HG02678 (cell line): Measurements from ENCODE around the gene PDLIM5.
"Not testable (repeated sequence)": the region's sequence is repeated elsewhere in the genome, so short reads cannot be mapped to it uniquely, and the experiment has no call there.

Experiments used
- ATAC-seq: cut with Tn5 transposase; IDR thresholded peaks from one replicate; pipeline ENCODE4 v1.9.1; 2021; ENCODE audit warnings: mild to moderate bottlenecking, moderate library complexity; ENCODE audit not compliant: unreplicated experiment

Gene PDLIM5

GRCh38 chr4:94461506-94461905, 9.8 kb downstream of the PDLIM5 start:
- ATAC-seq: no peak

- ATAC-seq: no peak
These were observed 10.8 kb downstream of the PDLIM5 start for GRCh38 chr4:94462572-94462971.

- ATAC-seq: no peak
These were observed 12.0 kb downstream of the PDLIM5 start for GRCh38 chr4:94463771-94464170.

DNA sequence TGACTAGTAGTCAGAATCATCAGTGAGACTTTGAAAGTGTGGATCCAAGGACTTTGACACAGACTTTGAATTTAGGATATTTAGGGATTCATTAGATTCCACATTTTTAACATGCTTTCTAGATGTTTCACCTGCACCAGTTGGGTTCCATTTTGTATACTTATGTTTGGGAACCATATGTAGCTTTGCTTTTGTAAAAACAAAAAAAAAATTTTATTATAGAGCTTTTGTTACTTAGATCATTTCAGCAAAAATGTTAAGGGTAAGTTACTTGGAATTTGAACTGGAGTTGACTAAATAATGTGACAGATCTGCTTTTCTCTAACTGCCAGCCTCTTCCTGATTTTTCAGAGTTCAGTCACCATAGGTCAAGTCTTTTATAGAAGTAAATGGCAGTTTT, 14.6 kb downstream of the PDLIM5 start:
- no peak for ATAC-seq

DNA sequence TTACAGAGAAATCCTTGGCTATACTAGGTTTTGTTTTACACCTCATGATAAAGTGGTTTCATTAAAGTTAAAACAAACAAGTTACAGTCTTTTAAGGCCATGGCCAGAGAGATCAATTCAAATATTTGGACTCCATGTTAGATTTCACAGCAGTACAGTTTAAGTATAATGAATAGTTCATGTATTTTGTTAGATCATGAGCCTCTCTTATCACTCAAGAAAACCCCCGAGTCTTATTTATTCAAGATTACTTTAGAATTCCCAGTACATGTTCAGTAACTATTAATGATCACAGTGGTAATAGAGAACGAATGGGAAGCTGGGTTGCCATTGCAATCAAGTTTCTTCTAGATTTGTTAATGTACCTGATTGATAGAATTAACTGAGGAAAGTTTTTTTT, 15.2 kb downstream of the PDLIM5 start:
- ATAC-seq: no peak

- ATAC-seq: no peak
These were observed 16.5 kb downstream of the PDLIM5 start for GRCh38 chr4:94468093-94468769.

GRCh38 chr4:94469221-94469784, 17.6 kb downstream of the PDLIM5 start:
- peak; percentile 45 for ATAC-seq

DNA sequence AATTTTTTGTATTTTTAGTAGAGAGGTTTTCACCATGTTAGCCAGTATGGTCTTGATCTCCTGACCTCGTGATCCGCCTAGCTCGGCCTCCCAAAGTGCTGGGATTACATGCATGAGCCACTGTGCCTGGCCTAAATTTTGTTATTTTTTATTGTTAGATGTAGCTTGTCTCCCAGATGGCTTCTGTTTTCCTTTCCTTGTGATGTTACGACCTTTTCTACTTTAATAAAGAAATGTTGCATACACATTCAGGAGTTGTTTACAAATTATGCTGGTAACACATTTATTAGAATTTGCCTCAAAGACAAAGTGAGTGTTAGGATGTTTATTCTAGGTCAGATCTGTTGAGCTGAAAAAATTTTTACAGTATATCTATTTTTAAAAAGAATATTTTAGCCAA, 18.4 kb downstream of the PDLIM5 start:
- no peak for ATAC-seq

DNA sequence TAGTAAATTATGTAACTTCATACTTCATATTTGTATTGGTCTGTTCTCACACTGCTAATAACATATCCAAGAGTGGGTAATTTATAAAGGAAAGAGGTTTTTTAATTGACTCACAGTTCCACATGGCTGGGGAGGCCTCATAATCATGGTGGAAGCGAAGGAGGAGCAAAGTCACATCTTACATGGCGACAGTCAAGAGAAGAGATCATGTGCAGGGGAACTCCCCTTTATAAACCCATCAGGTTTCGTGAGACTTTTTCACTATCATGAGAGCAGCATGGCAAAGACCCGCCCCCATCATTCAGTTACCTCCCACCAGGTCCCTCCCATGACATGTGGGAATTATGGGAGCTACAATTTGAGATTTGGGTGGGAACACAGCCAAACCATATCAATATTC, 19.0 kb downstream of the PDLIM5 start:
- ATAC-seq: not testable (repeated sequence)

GRCh38 chr4:94472056-94472826, 20.5 kb downstream of the PDLIM5 start:
- ATAC-seq: no peak

DNA sequence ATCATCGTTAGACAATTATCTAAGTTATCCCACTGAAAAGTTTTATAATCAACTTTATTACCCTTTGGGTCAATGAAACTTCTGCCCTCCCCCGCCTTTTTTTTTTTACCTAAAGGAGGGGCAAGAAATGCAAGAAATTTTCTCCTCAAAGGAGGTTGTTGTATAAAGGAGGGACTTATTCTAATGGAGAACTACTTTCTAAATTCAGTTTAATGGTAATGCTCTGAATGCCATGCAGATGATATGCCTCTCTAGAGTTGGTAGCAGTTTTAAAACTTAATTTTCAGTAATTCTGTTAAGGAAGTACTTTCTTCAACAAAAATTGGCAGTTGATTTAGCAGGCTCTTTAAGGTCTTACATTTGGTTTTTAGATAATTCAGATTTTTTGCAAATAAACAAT, 23.3 kb downstream of the PDLIM5 start:
- no peak for ATAC-seq

GRCh38 chr4:94475794-94476193, 24.1 kb downstream of the PDLIM5 start:
- ATAC-seq: no peak

DNA sequence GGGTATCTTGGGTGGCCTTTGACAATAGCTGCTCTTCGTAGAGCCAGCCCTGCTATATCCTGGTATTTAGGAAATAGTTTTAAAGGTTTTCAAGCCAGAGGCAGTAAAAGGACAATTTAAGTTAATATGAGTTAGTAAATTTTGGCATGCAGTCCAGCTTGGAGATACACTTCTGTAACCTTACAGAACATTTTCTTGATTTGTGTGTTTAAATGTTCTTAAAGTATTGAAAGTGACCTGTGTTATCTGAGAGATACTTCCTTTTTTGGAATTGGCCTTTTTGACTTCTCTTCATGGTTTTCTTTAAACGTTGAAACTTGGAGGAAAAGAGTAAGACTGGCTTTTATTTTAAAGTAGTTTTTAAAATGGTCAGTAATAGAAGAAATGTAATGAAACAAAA, 25.5 kb downstream of the PDLIM5 start:
- ATAC-seq: no peak

- not testable (repeated sequence) for ATAC-seq
These were observed 27.1 kb downstream of the PDLIM5 start for GRCh38 chr4:94478805-94479204.

- no peak for ATAC-seq
These were observed 27.8 kb downstream of the PDLIM5 start for GRCh38 chr4:94479358-94480141.

DNA sequence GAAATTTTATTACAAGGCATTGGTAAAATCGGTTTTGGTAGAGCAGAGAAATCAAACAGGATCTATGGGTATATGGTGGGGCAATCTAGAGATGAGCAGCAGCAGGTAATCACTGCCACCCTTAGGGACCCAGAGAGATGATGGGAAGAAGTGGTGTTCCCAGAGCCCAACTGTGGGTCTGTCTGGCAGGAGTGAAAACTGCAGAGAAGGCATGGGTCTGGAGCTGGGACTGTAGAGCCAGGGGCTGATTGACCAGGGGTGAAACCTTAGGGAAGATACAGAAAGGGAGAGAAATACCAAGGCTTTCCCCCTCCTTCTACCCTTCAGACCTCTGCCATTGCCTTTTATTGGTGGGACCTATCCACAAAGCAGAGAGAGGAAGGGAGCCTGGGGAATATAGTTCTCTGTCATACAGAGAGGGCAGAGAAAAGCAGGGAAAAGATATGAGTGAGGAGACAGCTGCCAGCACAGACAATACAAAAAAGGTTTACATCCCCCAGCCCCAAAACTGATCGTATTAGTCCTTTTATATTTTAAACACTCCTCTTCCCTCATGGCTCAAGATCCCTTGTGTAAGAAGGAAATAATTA, 28.7 kb downstream of the PDLIM5 start:
- no peak for ATAC-seq

DNA sequence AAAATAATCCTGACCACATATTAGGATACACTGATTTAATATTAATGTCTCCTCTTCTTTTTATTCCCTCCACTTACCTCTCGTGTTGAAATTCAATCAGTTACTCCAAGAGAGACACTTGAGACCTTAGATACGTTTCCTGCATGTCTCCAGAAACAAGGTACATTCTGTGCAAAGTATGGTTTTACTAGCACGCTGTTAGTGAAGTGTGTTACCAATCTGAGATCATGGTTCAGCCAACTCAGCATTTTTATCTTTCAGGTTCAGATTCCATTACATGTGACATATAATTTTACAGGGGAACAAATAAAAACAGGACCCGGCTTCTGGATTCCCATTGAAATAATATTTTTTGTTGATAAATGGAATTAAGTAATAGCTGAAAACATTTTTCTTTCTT, 32.2 kb downstream of the PDLIM5 start:
- ATAC-seq: no peak

DNA sequence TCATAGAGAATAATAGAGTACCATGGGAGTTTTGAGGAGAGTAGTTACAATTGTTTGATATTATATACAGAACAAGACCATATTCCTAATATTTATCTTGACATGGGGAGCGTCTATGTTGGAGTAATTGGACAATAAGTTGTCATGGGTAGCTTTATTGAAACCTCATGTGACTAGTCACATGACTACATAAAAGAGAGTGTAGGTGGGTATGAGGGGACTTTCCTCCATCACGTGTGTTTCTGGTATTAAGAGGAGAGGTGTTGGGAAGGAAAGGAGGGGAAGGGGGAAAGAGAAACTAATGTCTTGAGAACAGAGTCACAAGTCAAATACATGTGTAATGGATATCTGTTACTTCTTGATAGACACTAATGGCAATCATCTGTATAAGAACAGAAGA, 33.1 kb downstream of the PDLIM5 start:
- ATAC-seq: no peak

- no peak for ATAC-seq
These were observed 34.6 kb downstream of the PDLIM5 start for GRCh38 chr4:94486372-94486801.

- no peak for ATAC-seq
These were observed 36.9 kb downstream of the PDLIM5 start for GRCh38 chr4:94488670-94489069.

GRCh38 chr4:94489098-94489497, 37.4 kb downstream of the PDLIM5 start:
- ATAC-seq: no peak
